ENCODE results near the gene TWNK.
A peak's percentile ranks its signal among the peaks of the same experiment; 100 is the strongest.

TWNK gene

GRCh38 chr10:101012525-101013364, 25.4 kb downstream of the TWNK start:
- peak; percentile 71 to 75 for DNase-seq

- no peak for DNase-seq
Observed at GRCh38 chr10:101013365-101013825, 26.1 kb downstream of the TWNK start.

- peak; percentile 65 to 75 for DNase-seq
Observed at GRCh38 chr10:101014230-101014884, 27.0 kb downstream of the TWNK start.

- no peak for DNase-seq
Observed at GRCh38 chr10:101014966-101015581, 27.7 kb downstream of the TWNK start.

- no peak for DNase-seq
Observed at GRCh38 chr10:101015582-101015973, 28.2 kb downstream of the TWNK start.

GRCh38 chr10:101016814-101017213, 29.5 kb downstream of the TWNK start:
- no peak for DNase-seq

GRCh38 chr10:101018118-101018599, 30.8 kb downstream of the TWNK start:
- DNase-seq, result no peak

- DNase-seq, result peak; percentile 65 to 70
Observed at GRCh38 chr10:101018600-101019439, 31.5 kb downstream of the TWNK start.

GRCh38 chr10:101019440-101019703, 32.0 kb downstream of the TWNK start:
- no peak for DNase-seq

GRCh38 chr10:101020427-101021075, 33.2 kb downstream of the TWNK start:
- no peak for DNase-seq

- DNase-seq, result no peak
Observed at GRCh38 chr10:101021239-101021638, 33.9 kb downstream of the TWNK start.

- no peak for DNase-seq
Observed at GRCh38 chr10:101021692-101022251, 34.4 kb downstream of the TWNK start.

GRCh38 chr10:101022967-101023705, 35.8 kb downstream of the TWNK start:
- no peak for DNase-seq

GRCh38 chr10:101027106-101027720, 39.9 kb downstream of the TWNK start:
- no peak for DNase-seq

- DNase-seq, result no peak
Observed at GRCh38 chr10:101028446-101029337, 41.3 kb downstream of the TWNK start.

- no peak for DNase-seq
Observed at GRCh38 chr10:101029520-101030295, 42.4 kb downstream of the TWNK start.

- no peak for DNase-seq
Observed at GRCh38 chr10:101030496-101031127, 43.3 kb downstream of the TWNK start.

GRCh38 chr10:101031128-101031795, 43.9 kb downstream of the TWNK start, which contains the start of the genes PDZD7 and SFXN3:
TSS of gene PDZD7 (minus strand) at chr10:101031129. CDS start at chr10:101030219, 910 bp downstream.
TSS of gene SFXN3 (plus strand) at chr10:101031234. CDS start at chr10:101034695, 3,461 bp downstream.
- DNase-seq, result peak; percentile 96
